AG09319 (cell line): Measurements from ENCODE around the gene SETBP1.

Experiments
- DNase-seq: peaks from one replicate; pipeline ENCODE4 v3.0.0-alpha.2; 2010; ENCODE audit warnings: low read depth; ENCODE audit errors: extremely low read depth
- TF ChIP-seq, protein P1 (sequence below): IDR thresholded peaks from 2 replicates; pipeline ENCODE4 v1.5.1; 2011; ENCODE audit warnings: low read depth, mild to moderate bottlenecking, inconsistent platforms, low read length, moderate library complexity

The SETBP1 gene

DNA sequence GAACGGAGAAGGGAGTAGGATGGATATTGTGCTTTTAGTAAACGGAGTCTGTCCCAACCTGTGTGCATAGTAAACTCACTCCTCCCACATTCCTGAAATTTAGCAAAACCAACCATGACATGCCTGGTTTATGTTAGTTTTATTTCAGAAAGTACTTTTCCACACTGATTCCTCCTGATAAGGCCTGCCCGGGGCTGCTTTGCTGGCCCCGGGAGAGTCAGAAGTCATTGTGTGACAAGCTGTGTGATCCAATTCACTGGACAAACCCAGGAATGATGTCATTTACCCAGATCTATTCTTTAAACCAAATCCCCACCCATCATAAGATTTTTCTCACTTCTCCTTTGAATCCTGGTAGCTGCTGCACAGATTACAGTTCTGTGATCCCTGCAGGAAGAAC lies 109.0 kb downstream of the SETBP1 start:
- TF ChIP-seq, protein P1, sequence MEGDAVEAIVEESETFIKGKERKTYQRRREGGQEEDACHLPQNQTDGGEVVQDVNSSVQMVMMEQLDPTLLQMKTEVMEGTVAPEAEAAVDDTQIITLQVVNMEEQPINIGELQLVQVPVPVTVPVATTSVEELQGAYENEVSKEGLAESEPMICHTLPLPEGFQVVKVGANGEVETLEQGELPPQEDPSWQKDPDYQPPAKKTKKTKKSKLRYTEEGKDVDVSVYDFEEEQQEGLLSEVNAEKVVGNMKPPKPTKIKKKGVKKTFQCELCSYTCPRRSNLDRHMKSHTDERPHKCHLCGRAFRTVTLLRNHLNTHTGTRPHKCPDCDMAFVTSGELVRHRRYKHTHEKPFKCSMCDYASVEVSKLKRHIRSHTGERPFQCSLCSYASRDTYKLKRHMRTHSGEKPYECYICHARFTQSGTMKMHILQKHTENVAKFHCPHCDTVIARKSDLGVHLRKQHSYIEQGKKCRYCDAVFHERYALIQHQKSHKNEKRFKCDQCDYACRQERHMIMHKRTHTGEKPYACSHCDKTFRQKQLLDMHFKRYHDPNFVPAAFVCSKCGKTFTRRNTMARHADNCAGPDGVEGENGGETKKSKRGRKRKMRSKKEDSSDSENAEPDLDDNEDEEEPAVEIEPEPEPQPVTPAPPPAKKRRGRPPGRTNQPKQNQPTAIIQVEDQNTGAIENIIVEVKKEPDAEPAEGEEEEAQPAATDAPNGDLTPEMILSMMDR = no peak
- no peak for DNase-seq

GRCh38 chr18:44790860-44791259 lies 110.2 kb downstream of the SETBP1 start:
- TF ChIP-seq, protein P1 = no peak
- DNase-seq = no peak

GRCh38 chr18:44791520-44791919 lies 110.8 kb downstream of the SETBP1 start:
- no peak for DNase-seq
- TF ChIP-seq, protein P1 = no peak

GRCh38 chr18:44792456-44793061 lies 111.9 kb downstream of the SETBP1 start:
- DNase-seq = no peak
- TF ChIP-seq, protein P1 = no peak

DNA sequence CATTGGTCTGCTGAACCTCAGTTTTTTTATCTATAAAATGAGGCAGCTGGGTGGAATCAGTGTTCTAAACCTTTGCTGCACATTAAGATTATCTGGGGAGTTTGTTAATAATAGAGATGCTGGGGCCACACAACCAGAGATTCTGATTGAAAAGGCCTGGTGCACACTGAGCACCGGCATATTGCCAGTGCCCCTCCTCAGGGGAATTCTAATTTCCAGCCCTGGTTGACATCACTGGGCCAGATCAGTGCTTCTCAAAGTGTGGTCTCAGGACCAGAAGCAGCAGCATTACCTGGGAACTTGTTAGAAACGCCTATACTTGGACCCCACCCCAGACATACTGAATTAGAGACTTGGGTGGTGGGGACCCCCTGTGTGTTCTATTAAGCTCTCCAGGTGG lies 112.5 kb downstream of the SETBP1 start:
- TF ChIP-seq, protein P1 = no peak
- DNase-seq = no peak

DNA sequence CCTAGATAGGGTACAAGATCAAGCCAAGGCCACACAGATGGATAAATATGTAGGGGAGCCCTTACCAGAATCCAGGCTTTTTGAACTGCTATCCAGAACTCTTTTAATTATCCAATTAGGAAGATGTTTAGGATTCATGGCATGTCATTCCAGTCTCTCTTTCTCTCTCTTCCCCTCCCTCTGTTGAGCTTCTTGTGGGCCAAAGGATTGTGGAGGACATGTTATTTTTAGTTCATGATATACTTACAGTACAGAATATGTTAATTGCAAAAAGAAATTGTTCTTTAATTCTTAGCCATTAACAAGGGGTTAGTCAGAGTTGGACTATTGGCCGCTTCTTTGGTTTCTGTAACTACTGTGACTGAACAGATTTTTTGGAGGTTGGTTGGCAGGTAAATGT lies 113.0 kb downstream of the SETBP1 start:
- no peak for DNase-seq

DNA sequence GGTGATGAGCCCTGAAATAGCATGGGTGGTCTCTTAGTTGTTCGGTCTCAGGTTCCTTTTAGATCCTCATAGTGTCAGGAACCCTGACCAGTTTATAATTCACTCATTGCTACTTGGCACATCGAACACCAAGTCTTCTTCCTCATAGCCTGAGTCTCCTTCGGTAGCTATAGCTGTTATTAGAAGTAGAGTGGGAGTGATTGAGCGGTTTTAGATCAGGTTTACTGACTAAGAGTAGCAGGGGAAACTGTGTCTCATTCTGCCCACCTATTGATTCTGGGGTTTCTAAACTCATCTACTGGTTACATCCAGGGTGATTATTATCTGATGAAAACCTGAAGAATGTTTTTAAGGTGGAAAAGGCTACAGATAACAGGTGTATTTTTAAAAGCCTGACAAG lies 114.6 kb downstream of the SETBP1 start:
- DNase-seq = no peak

More for the DNA sequence above, 113.0 kb downstream of the SETBP1 start:
- TF ChIP-seq, protein P1 = no peak

More for the DNA sequence above, 114.6 kb downstream of the SETBP1 start:
- TF ChIP-seq, protein P1 = no peak
